ENCODE data around the gene PRICKLE1. TPM values are rescaled to one million over a fixed set of nuclear protein-coding genes. Genes with fewer than 3 reads are reported as not detected.

PRICKLE1 gene
- total and polyA plus RNA-seq, 2 of the 4 experiments (the other 2 are of a cell fraction) = 21.3 to 21.7 TPM

DNA sequence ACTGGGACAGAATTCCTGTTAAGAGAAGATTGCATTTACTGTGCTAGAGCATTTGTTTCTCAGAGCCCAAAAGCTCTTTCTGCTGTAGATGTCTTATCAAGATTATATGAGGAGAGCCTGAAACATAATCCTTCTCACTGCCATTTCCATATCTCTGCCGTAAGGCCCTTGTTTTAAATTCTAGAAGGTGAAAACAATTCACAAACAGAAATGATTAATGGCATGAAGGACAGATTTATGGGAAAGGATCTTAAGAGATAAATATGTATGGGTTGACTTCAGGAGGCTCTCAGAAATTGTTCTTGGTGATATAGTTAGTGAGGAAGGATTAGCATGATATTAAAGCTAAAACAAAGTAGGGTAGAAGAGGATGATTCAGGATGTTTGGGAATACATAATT lies 40.8 kb upstream of the PRICKLE1 start:
- Histone ChIP-seq H2BK15ac (ENCODE audit: low read depth, low read length) (no peak overlapping the region), H4K5ac (ENCODE audit: low read depth, low read length) (no peak overlapping the region), H3K14ac (replicated peaks; ENCODE audit: low read depth, low read length) (no peak overlapping the region), H4K8ac (ENCODE audit: low read depth in 2 of 2, low read length in 2 of 2) (no peak overlapping the region), H3K18ac (ENCODE audit: low read depth, low read length) (no peak overlapping the region), H3K9me1 (ENCODE audit: insufficient read depth, low read length) (no peaks in the 10 kb centered on the region), H2BK120ac (ENCODE audit: low read depth, low read length) (no peak overlapping the region), H3K23ac (ENCODE audit: low read depth, low read length) (no peak overlapping the region), H3K27me3 (ENCODE audit: control insufficient read depth, insufficient read depth, low read length) (peaks cover 2% of the 10 kb centered on the region; the same call in 1 of the 2 replicates), H2BK5ac (ENCODE audit: low read depth, low read length, poor library complexity, severe bottlenecking) (no peak overlapping the region), H2AK9ac (replicated peaks; ENCODE audit: low read depth, low read length, poor library complexity) (no peak overlapping the region), H2AFZ (replicated peaks; ENCODE audit: low read length, poor library complexity) (no peak overlapping the region), H3K4me3 (ENCODE audit: insufficient read depth, low read depth, low read length) (no peak overlapping the region), H3K9ac (ENCODE audit: low read depth, low read length) (no peak overlapping the region), H2AK5ac (ENCODE audit: low read depth, low read length) (no peak overlapping the region), H3K9me3 (ENCODE audit: control insufficient read depth, insufficient read depth, low read length) (peaks cover 2% of the 10 kb centered on the region; the same call in 1 of the 2 replicates), H3K4ac (ENCODE audit: low read depth, low read length) (no peak overlapping the region), H3K56ac (ENCODE audit: extremely low read depth, insufficient read depth, low read length) (no peak overlapping the region), H4K20me1 (ENCODE audit: insufficient read depth, low read length) (no peaks in the 10 kb centered on the region), H4K91ac (ENCODE audit: insufficient read depth, low read depth, low read length) (no peak overlapping the region), H3K4me2 (ENCODE audit: low read depth, low read length) (no peak overlapping the region), H2BK20ac (ENCODE audit: low read depth, low read length) (no peak overlapping the region), H3K36me3 (ENCODE audit: control insufficient read depth, insufficient read depth, low read length) (no peaks in the 10 kb centered on the region), H3K27ac (ENCODE audit: insufficient read depth, low read length) (no peak overlapping the region), H3K79me1 (ENCODE audit: low read depth in 1 of 2, low read length in 2 of 2) (no peaks in the 10 kb centered on the region), H3K4me1 (ENCODE audit: control insufficient read depth, insufficient read depth, low read length) (no peaks in the 10 kb centered on the region)
- CTCF ChIA-PET = no interaction called here
- no CpG with 5 or more reads among the region's 1 CpG for WGBS, 2 experiments (ENCODE audit: extremely low coverage in 2 of 2, insufficient read length in 1 of 2)
- intact Hi-C loops (cut with micrococcal nuclease) (no loop called here), in situ Hi-C loops (cut with MboI; ENCODE audit: low sequenced_read_pairs) (no loop called here), dilution Hi-C loops (cut with HindIII; ENCODE audit: low sequenced_read_pairs, unreplicated experiment) (no loop called here)
- BruUV-seq (replicated peaks) = no TSS peak
- no peak for ATAC-seq (ENCODE audit: low read depth)
- no peak for DNase-seq
- POLR2A ChIA-PET (ENCODE audit: unreplicated experiment) = no interaction called here
- TF ChIP-seq MXI1 (IDR thresholded peaks at IDR 0.05; ENCODE audit: borderline replicate concordance, low read depth, low read length) (no peak), RAD21 (IDR thresholded peaks at IDR 0.05; ENCODE audit: low read length) (no peak), CTCF (conservative IDR thresholded peaks at IDR 0.05; ENCODE audit: low read depth, low read length) (no peak), RFX5 (IDR thresholded peaks at IDR 0.05; ENCODE audit: low read depth, low read length) (no peak), MAFK (IDR thresholded peaks at IDR 0.05; ENCODE audit: low read depth, low read length) (no peak), CEBPB (IDR thresholded peaks at IDR 0.05; ENCODE audit: low read depth, low read length) (no peak), FOS (IDR thresholded peaks at IDR 0.05; ENCODE audit: low read depth, low read length) (no peak), POLR2A (IDR thresholded peaks at IDR 0.05; ENCODE audit: low read depth, low read length) (no peak), CHD1 (IDR thresholded peaks at IDR 0.05; ENCODE audit: low read depth, low read length) (no peak), MAZ (IDR thresholded peaks at IDR 0.05; ENCODE audit: borderline replicate concordance, low read depth, low read length) (no peak)
- TF ChIP-seq, protein P1, sequence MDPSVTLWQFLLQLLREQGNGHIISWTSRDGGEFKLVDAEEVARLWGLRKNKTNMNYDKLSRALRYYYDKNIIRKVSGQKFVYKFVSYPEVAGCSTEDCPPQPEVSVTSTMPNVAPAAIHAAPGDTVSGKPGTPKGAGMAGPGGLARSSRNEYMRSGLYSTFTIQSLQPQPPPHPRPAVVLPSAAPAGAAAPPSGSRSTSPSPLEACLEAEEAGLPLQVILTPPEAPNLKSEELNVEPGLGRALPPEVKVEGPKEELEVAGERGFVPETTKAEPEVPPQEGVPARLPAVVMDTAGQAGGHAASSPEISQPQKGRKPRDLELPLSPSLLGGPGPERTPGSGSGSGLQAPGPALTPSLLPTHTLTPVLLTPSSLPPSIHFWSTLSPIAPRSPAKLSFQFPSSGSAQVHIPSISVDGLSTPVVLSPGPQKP (IDR thresholded peaks at IDR 0.05; ENCODE audit: borderline replicate concordance, low read depth, low read length) = no peak
